Fibroblast of lung (primary cell): Measurements from ENCODE around the gene VPS35. TPM values are rescaled to one million over a fixed set of nuclear protein-coding genes. Genes with fewer than 3 reads are reported as not detected.

Source experiments
- DNase-seq, 2 donors: peaks; one replicate each; pipeline versions ENCODE4 v3.0.0 to v3.0.0-alpha.2; 2010; ENCODE audit warnings: low read depth in 2 of 2
- H2AFZ ChIP-seq: 2 replicates; pipeline ENCODE4 v1.5.1; 2012; ENCODE audit warnings: low read length, control low read depth, inconsistent platforms
- H3K27ac ChIP-seq: 2 replicates; pipeline ENCODE4 v1.5.1; 2011; ENCODE audit warnings: low read length, control low read depth; ENCODE audit not compliant: insufficient read depth
- H3K27me3 ChIP-seq: 2 replicates; pipeline ENCODE4 v1.5.1; 2011; ENCODE audit warnings: mild to moderate bottlenecking, low read length; ENCODE audit not compliant: control insufficient read depth, insufficient read depth
- H3K36me3 ChIP-seq: 2 replicates; pipeline ENCODE4 v1.5.1; 2011; ENCODE audit warnings: low read length; ENCODE audit not compliant: control insufficient read depth, insufficient read depth
- H3K4me1 ChIP-seq: 2 replicates; pipeline ENCODE4 v1.5.1; 2011; ENCODE audit warnings: low read length; ENCODE audit not compliant: control insufficient read depth, insufficient read depth; ENCODE audit errors: extremely low read depth
- H3K4me2 ChIP-seq: 2 replicates; pipeline ENCODE4 v1.5.1; 2011; ENCODE audit warnings: low read length, control low read depth; ENCODE audit not compliant: insufficient read depth; ENCODE audit errors: extremely low read depth
- H3K4me3 ChIP-seq, 4 experiments: fragments of 200-600 bp in 1 of 4; sonication (generic) in 1 of 4; replicated peaks in 1 of 4; 2 replicates each; pipeline ENCODE4 v1.5.1; 2011 to 2016; ENCODE audit warnings: low read length in 4 of 4, low read depth in 3 of 4, mild to moderate bottlenecking in 3 of 4, control low read depth in 2 of 4, inconsistent platforms in 1 of 4, mixed read lengths in 1 of 4; ENCODE audit not compliant: insufficient read depth in 1 of 4; ENCODE audit errors: control extremely low read depth in 1 of 4
- H3K79me2 ChIP-seq: 2 replicates; pipeline ENCODE4 v1.5.1; 2012; ENCODE audit warnings: mild to moderate bottlenecking, low read length, inconsistent platforms; ENCODE audit not compliant: control insufficient read depth, insufficient read depth
- H3K9ac ChIP-seq: 2 replicates; pipeline ENCODE4 v1.5.1; 2011; ENCODE audit warnings: mild to moderate bottlenecking, low read length, control low read depth; ENCODE audit not compliant: insufficient read depth
- H3K9me3 ChIP-seq: 2 replicates; pipeline ENCODE4 v1.5.1; 2012; ENCODE audit warnings: low read depth, low read length; ENCODE audit not compliant: control insufficient read depth, insufficient read depth
- H4K20me1 ChIP-seq: 2 replicates; pipeline ENCODE4 v1.5.1; 2011; ENCODE audit warnings: low read length; ENCODE audit not compliant: control insufficient read depth, insufficient read depth; ENCODE audit errors: extremely low read depth
- CTCF ChIP-seq, 2 donors: IDR thresholded peaks in 1 of 2; conservative IDR thresholded peaks in 1 of 2; 1 replicate in 1 of 2; 2 replicates in 1 of 2; pipeline ENCODE4 v1.5.1; 2011 to 2012; ENCODE audit warnings: low read length in 2 of 2, control low read depth in 1 of 2, inconsistent platforms in 1 of 2, low read depth in 1 of 2, mild to moderate bottlenecking in 1 of 2
- EZH2 ChIP-seq: IDR thresholded peaks from 2 replicates; pipeline ENCODE4 v1.5.1; 2012; ENCODE audit warnings: low read length, control low read depth, mild to moderate bottlenecking; ENCODE audit errors: missing control alignments
- polyA plus RNA-seq, 2 donors: library from polyadenylated mRNA; depleted of rRNA in 1 of 2; stranded (reverse) in 1 of 2; unstranded in 1 of 2; fragments of >200 nt; gene quantifications; 2 replicates each; pipeline ENCODE4 v1.2.1, GENCODE V29; 2011 to 2012; ENCODE audit warnings: missing spikeins in 1 of 2
- total RNA-seq: library from RNA; depleted of rRNA; stranded (reverse); fragments of >200 nt; gene quantifications from 2 replicates; pipeline ENCODE4 v1.2.1, GENCODE V29; 2014

Gene VPS35
- total and polyA plus RNA-seq, 2 donors (not counting 1 experiment from before 2014, with no cell fraction given), result 77.2 to 92.3 TPM

GRCh38 chr16:46696957-46697356, 8.0 kb upstream of the VPS35 start:
- H3K36me3 ChIP-seq, result peaks cover 1% of the 10 kb centered on the region
- no peak overlapping the region for H2AFZ ChIP-seq
- no peaks in the 10 kb centered on the region for H4K20me1 ChIP-seq
- no peaks in the 10 kb centered on the region for H3K27me3 ChIP-seq
- DNase-seq, result no peak
- H3K9me3 ChIP-seq, result no peaks in the 10 kb centered on the region
- H3K4me3 ChIP-seq, result no peak overlapping the region
- no peak overlapping the region for H3K27ac ChIP-seq
- TF ChIP-seq CTCF (conservative IDR thresholded peaks at IDR 0.05 in 1 of 2, IDR thresholded peaks at IDR 0.05 in 1 of 2; ENCODE audit: low read depth in 1 of 2, low read length in 2 of 2) (no peak), EZH2 (no peak)
- H3K79me2 ChIP-seq, result no peaks in the 10 kb centered on the region
- H3K4me1 ChIP-seq, result no peaks in the 10 kb centered on the region
- no peak overlapping the region for H3K4me2 ChIP-seq
- H3K9ac ChIP-seq, result no peak overlapping the region

DNA sequence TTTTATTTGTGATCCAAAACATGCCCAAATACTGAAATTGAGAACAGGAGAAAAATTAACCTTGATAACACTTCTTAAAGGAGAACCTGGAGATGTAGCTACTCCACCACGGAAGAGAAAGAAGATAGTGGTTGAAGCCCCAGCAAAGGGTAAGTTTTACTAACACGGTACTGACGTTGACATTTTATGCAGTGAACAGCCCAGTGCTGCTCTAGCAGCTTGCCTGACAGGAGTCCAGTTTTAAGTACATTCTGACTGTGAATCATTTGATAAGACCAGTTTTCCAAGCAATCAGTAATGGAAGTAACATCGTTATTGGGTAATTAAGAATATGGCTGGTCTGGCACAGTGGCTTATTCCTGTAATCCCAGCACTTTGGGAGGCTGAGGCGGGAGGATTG, 7.0 kb upstream of the VPS35 start:
- no peak overlapping the region for H3K4me3 ChIP-seq
- H3K27me3 ChIP-seq, result no peaks in the 10 kb centered on the region
- H4K20me1 ChIP-seq, result no peaks in the 10 kb centered on the region
- no peak overlapping the region for H3K9ac ChIP-seq
- no peaks in the 10 kb centered on the region for H3K4me1 ChIP-seq
- no peak overlapping the region for H3K4me2 ChIP-seq
- TF ChIP-seq CTCF (conservative IDR thresholded peaks at IDR 0.05 in 1 of 2, IDR thresholded peaks at IDR 0.05 in 1 of 2; ENCODE audit: low read depth in 1 of 2, low read length in 2 of 2) (no peak), EZH2 (no peak)
- H3K9me3 ChIP-seq, result no peaks in the 10 kb centered on the region
- no peak overlapping the region for H2AFZ ChIP-seq
- H3K36me3 ChIP-seq, result peaks cover 1% of the 10 kb centered on the region
- DNase-seq, result no peak
- peaks cover 8% of the 10 kb centered on the region for H3K79me2 ChIP-seq
- no peak overlapping the region for H3K27ac ChIP-seq

- Histone ChIP-seq H3K27ac (no peak overlapping the region), H2AFZ (no peak overlapping the region), H4K20me1 (no peaks in the 10 kb centered on the region), H3K27me3 (no peaks in the 10 kb centered on the region), H3K4me3 (no peak overlapping the region), H3K79me2 (peaks cover 20% of the 10 kb centered on the region), H3K4me1 (no peaks in the 10 kb centered on the region), H3K36me3 (peaks cover 1% of the 10 kb centered on the region), H3K9ac (no peak overlapping the region), H3K9me3 (no peaks in the 10 kb centered on the region), H3K4me2 (no peak overlapping the region)
- no peak for DNase-seq
- no peak for TF ChIP-seq EZH2
- TF ChIP-seq CTCF (conservative IDR thresholded peaks at IDR 0.05 in 1 of 2, IDR thresholded peaks at IDR 0.05 in 1 of 2; ENCODE audit: low read depth in 1 of 2, low read length in 2 of 2), result no peak
Observed at GRCh38 chr16:46693598-46693997, 4.6 kb upstream of the VPS35 start.
